ENCODE data around the gene C10orf53.
"Not testable (repeated sequence)": the region's sequence is repeated elsewhere in the genome, so short reads cannot be mapped to it uniquely, and the experiment has no call there.

C10orf53 gene

DNA sequence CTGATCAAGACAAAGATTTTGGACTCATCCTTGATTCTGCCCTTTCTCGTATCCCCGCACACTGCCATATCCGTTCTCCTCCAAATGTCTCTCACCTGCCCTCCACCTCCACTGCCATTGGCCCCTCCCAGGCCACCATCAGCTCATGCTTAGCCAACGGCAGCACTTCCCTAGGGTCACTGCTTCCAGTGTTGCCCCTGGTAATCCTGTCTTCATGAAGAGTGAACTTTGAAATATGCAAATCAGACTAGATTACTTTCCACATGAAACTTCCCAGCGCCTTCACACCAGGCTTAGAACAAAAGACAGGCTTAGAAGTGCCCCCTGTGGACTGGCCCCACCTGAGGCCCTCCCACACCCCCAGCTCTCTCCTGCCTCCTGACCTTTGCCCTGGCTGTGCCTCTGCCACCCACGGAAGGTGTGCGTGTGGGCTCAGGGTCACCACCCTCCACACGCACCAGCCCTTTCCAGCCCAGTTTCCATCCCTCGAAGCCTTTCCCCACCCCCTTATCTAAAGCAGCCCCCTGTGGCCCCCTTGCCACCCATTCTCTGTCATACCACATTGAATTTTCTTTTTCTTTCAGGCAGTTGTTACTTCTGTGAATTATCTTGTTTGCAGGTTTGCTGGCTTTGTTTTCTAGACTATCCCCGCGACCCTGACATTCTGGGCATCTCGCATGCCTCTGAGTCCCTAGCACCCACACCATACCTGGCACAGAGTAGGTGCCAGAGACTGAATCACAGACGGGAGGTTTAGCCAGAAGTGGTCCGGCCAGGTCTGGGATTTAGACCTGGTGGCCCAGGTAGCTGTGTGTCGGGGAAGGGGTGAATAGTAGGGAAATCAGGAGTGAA lies 26.8 kb upstream of the C10orf53 start:
- no peak for DNase-seq

DNA sequence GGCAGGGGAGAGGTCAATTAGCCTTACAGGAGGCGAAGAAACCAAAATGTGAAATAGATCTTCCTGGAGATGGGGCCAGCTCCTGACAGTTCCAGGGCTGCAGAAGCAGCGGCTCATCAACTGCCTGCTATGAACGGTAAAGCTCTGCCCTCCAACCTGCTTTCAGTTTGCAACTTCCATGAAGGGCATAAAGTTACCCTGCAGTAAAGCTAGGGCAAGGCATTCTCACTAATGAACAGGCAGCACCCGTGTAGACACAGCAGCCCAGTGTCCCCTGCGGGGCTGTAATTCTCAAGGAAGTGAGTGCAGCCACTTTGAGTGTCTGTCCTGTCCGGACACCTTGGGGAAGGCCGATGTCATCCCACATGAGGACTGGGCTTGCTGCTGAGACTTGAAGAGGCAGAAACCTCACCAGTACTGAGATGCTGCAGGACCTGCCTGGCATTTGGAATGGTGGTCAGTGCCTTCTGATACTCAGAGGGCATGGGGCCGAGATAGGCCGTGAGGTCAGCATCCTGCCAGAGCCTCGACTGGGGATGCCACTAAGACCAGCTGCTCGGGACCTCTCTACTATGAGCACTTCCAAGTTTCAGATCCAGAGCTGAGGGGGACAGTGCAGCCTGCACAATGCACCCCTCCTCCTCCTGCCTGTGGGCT lies 26.1 kb upstream of the C10orf53 start:
- DNase-seq, result no peak

- no peak for DNase-seq
Observed at GRCh38 chr10:49654036-49654693, 25.3 kb upstream of the C10orf53 start.

GRCh38 chr10:49655099-49655498 lies 24.4 kb upstream of the C10orf53 start:
- peak; percentile 1 for DNase-seq

GRCh38 chr10:49656845-49657493 lies 22.5 kb upstream of the C10orf53 start:
- DNase-seq, result no peak

DNA sequence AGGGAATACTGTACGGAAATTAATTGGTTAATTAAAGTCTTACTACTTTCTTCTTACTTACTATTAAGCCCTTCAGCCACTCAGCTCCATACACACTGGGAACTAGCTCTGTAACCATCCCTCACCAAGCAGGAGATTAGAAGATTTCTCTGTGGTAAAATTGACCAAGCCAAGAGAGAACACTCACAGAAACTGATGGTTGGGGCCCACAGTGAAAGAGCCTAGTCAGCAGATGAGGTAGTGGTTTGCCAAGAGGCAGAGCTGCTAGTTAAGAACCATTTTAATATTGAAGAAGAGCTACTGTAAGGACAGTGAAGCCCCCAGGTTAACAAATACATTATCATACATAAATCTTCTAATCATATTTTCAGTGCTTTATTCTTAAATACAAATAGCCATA lies 21.8 kb upstream of the C10orf53 start:
- no peak for DNase-seq

GRCh38 chr10:49661140-49661856 lies 18.2 kb upstream of the C10orf53 start:
- DNase-seq, result no peak

DNA sequence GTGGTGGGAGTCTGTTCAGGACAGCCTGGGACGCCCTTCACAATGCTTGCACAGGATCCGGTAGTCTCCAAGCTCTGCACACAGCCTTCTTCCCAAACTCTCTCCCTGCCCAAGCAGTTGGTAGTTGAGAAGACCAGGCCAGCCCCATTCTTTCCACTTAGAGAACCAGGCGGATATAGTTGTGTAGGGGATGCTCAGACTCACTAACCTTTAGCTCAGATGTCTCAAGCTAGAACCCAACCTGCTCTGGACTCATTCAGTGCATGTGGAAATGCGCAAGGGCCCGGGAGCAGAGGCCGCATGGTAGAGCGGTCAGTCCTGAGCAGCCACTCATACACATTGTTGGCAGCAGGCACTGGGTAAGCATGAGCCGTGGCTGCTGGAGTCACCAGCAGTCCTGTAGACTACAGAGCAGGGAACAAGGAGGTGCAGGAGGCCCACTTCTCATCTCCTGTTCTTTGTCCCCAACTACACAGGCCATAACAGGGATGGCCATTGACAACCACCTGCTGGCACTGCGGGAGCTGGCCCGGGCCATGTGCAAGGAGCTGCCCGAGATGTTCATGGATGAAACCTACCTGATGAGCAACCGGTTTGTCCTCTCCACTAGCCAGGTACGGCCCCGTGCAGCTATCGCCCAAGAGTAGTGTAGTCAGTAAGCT lies 17.2 kb upstream of the C10orf53 start:
- DNase-seq, result no peak

GRCh38 chr10:49663596-49663995 lies 15.9 kb upstream of the C10orf53 start:
- DNase-seq, result no peak

GRCh38 chr10:49664006-49664841 lies 15.2 kb upstream of the C10orf53 start:
- DNase-seq, result no peak

DNA sequence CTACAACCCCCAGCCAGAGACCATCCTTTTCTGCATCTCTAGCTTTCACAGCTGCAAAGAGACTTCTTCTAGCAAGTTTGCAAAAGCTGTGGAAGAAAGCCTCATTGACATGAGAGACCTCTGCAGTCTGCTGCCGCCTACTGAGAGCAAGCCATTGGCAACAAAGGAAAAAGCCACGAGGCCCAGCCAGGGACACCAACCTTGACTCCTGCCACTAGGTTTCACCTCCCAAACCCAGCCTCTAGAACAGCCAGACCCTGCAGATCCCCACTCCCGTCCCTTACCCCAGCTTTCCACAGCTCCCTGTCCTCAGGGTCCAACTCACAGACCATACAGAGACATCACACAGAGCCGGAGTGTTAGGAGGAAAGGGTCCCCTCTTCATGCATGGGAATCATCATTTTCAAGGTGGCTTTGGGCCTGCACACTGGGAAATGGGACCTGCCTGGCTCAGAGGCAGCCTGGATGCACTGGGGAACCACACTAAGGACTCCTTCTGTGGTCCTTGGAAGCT lies 14.6 kb upstream of the C10orf53 start:
- no peak for DNase-seq

DNA sequence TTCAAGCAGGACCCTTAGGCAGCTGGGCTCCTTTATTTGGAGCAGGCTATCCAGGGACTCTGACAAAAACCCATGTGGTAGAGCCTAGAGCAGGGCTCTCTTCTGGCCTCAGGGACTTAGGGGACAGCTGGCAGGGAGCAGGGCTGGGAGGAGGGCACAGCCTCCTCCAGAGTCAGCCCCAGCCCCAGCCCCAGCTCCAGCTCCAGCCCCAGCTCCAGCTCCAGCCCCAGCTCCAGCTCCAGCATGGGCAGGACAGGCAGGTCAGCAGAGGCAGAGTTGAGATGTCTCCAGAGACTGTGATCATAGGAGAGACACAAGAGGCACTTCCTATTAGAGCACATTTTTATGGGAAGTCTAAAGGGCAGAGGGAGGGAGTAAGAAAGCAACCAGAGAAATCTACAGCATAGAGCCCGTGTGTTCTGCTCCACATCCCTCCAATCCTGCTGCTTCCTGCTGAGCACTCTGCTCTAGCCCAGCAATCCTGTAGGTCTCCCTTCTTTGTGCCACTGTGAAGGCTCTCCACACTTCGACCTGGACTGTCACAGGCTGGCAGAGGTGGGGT lies 13.3 kb upstream of the C10orf53 start:
- no peak for DNase-seq

DNA sequence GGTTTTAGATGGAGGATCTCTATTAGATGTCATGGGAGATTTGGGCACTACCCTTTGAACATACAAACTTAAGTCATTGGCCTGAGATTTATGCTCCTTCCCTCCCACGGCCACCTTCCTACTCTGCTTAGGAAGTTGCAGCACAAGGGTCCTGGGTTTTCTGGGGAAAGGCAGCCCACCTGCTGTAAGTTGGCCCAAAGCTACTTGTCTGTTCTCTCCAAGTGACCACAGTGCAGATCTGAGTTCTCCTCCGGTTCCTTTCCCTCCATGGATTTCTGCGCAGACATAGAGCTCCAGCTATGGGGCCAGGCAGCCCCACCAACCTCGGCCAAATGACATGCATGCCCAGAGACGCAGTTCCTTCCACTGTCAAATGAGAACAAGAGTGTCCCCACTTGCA lies 12.8 kb upstream of the C10orf53 start:
- DNase-seq, result no peak

- DNase-seq, result no peak
Observed at GRCh38 chr10:49667991-49668390, 11.5 kb upstream of the C10orf53 start.

- no peak for DNase-seq
Observed at GRCh38 chr10:49668684-49669083, 10.8 kb upstream of the C10orf53 start.

GRCh38 chr10:49678827-49679479 lies 498 bp upstream of the C10orf53 start:
- DNase-seq, result no peak

GRCh38 chr10:49682449-49682848 lies 3.0 kb downstream of the C10orf53 start:
- not testable (repeated sequence) for DNase-seq

DNA sequence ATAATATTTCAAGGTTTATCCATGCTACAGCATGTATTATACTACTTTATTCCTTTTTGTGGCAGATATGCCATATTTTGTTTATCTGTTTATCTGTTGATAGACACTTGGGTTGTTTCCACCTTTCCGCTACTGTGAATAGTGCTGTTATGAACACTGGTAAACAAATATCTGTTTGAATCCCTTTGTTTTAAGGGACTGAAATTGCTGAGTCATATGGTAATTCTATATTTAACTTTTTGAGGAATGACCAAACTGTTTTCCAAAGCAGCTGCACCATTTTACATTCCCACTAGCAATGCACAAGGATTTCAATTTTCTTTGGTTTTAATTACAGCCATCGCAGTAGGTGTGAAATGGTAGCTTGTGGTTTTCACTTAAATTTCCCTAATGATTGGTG lies 3.4 kb downstream of the C10orf53 start:
- no peak for DNase-seq

- no peak for DNase-seq
Observed at GRCh38 chr10:49686651-49687050, 7.2 kb downstream of the C10orf53 start.

DNA sequence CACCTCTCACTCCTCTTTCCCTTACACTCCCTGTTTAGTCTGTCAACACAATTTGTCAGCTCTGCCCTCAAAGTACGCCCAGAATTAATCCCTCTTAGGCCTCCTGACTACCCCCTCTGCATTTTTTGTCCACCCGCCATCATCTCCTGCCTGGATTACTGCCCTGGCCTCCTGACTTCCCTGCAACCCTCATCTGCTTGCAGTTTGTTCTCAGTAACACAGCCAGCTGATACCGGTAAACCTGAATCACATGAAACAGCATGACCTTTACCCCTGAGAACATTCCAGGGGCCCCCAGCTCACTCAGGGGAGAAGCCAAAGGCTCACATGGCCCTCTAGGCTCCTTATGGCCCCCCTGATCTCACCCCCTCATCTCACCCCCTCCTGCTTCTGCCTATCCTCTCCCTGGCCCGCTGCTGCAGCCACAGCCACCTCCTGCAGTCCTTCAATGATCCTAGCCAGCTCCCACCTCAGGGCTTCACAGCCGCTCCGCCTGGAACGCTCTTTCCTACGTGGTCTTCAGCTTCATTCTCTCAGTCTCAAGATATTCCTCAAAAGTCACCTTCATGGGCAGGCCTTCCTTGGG lies 8.9 kb downstream of the C10orf53 start:
- no peak for DNase-seq
